ENCODE data around the gene SSR4.

DNA sequence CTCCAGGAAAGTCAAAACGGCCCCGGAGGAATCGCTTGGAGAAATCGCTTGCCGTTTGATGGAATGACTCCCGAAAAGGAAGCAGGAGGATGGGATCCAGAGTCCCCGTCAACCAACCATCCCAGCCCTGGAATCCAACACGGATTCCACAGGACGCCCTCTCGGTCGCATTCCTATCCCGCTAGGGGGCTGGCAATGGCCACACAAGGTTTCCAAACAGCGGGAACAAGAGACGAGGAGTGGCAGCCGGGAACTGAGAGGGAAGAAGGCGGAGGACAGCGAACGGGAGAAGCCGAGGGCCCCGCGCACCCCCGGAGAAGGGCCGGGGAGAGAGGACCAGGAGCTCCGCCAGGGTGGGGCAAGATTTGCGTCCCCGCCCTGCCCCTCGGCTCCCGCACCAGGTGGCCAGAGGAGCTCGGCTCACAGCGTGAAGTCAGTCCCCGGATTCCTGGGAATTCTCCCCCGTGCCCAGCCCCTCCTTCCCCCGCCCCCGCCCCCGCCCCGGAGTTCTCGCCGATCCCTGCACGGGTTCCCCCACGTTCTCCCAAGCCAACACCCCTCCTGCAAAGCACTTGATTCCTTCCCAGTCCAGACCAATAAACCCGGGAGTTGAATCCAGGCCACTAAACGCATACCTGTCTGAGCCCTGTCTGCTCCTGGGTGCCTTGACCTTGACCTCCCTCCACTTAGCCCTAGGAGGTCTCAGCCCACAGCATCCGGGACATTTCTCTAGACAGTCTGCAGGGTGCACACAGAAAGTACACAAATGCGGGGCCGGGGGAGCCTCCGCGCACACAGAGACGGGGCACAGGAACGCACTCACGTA, 34.5 kb downstream of the SSR4 start:
- TF ChIP-seq, protein P1, sequence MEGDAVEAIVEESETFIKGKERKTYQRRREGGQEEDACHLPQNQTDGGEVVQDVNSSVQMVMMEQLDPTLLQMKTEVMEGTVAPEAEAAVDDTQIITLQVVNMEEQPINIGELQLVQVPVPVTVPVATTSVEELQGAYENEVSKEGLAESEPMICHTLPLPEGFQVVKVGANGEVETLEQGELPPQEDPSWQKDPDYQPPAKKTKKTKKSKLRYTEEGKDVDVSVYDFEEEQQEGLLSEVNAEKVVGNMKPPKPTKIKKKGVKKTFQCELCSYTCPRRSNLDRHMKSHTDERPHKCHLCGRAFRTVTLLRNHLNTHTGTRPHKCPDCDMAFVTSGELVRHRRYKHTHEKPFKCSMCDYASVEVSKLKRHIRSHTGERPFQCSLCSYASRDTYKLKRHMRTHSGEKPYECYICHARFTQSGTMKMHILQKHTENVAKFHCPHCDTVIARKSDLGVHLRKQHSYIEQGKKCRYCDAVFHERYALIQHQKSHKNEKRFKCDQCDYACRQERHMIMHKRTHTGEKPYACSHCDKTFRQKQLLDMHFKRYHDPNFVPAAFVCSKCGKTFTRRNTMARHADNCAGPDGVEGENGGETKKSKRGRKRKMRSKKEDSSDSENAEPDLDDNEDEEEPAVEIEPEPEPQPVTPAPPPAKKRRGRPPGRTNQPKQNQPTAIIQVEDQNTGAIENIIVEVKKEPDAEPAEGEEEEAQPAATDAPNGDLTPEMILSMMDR (IDR thresholded peaks at IDR 0.05; ENCODE audit: low read depth, low read length, poor library complexity, severe bottlenecking), result no peak
- no peak for TF ChIP-seq EZH2phosphoT487 (IDR thresholded peaks at IDR 0.05; ENCODE audit: borderline replicate concordance, low read length)

Measured in DOHH2 (cell line).